ENCODE measurements around the gene CYP27A1. TPM values are rescaled to one million over a fixed set of nuclear protein-coding genes. Genes with fewer than 3 reads are reported as not detected.

Gene CYP27A1
- total and polyA plus RNA-seq, 4 donors: 38.3 to 110 (median 77.1) TPM

DNA sequence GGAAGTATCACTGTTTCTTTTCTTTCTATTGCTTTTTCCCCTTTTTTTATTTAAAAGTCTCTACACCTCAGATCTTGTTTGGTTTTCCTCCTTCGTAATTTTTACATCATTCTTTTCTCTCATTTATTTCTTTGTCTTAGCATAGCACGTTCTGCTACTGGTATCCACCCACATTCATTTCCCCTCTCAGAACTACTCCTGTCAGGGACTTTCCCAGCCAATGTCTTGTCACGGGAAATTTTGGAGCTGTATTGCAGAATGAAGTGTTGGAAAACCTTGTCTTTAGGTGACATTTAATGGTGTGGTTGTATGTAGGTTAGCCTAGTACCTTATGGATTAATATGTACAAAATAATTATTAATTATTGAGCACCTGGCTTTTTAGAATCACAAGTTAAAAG, 37.3 kb upstream of the CYP27A1 start:
- Histone ChIP-seq H3K27me3 (ENCODE audit: control insufficient read depth in 3 of 3, insufficient read depth in 3 of 3, low read length in 2 of 3) (no peaks in the 10 kb centered on the region), H3K4me1 (ENCODE audit: control insufficient read depth in 5 of 5, insufficient read depth in 5 of 5, low read length in 5 of 5) (no peaks in the 10 kb centered on the region), H3K9ac (ENCODE audit: insufficient read depth in 1 of 2, low read length in 2 of 2) (no peak overlapping the region), H3K27ac (ENCODE audit: low read depth in 1 of 2, low read length in 1 of 2) (no peak overlapping the region), H3K4me3 (no peak overlapping the region), H3K9me3 (ENCODE audit: control insufficient read depth in 4 of 4, insufficient read depth in 3 of 4, low read length in 3 of 4) (no peaks in the 10 kb centered on the region), H3K36me3 (ENCODE audit: control insufficient read depth in 4 of 4, insufficient read depth in 4 of 4, low read length in 4 of 4) (peaks cover 9 to 38% (median 29%) of the 10 kb centered on the region in 4 donors)
- TF ChIP-seq, protein P1, sequence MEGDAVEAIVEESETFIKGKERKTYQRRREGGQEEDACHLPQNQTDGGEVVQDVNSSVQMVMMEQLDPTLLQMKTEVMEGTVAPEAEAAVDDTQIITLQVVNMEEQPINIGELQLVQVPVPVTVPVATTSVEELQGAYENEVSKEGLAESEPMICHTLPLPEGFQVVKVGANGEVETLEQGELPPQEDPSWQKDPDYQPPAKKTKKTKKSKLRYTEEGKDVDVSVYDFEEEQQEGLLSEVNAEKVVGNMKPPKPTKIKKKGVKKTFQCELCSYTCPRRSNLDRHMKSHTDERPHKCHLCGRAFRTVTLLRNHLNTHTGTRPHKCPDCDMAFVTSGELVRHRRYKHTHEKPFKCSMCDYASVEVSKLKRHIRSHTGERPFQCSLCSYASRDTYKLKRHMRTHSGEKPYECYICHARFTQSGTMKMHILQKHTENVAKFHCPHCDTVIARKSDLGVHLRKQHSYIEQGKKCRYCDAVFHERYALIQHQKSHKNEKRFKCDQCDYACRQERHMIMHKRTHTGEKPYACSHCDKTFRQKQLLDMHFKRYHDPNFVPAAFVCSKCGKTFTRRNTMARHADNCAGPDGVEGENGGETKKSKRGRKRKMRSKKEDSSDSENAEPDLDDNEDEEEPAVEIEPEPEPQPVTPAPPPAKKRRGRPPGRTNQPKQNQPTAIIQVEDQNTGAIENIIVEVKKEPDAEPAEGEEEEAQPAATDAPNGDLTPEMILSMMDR (IDR thresholded peaks at IDR 0.05; ENCODE audit: control extremely low read depth, extremely low read depth): no peak
- ATAC-seq (ENCODE audit: insufficient read depth, low FRiP score) (no peak), DNase-seq (no peak)
- 21 to 44% methylated on average over 3 of the region's 3 CpGs for WGBS, 2 donors

DNA sequence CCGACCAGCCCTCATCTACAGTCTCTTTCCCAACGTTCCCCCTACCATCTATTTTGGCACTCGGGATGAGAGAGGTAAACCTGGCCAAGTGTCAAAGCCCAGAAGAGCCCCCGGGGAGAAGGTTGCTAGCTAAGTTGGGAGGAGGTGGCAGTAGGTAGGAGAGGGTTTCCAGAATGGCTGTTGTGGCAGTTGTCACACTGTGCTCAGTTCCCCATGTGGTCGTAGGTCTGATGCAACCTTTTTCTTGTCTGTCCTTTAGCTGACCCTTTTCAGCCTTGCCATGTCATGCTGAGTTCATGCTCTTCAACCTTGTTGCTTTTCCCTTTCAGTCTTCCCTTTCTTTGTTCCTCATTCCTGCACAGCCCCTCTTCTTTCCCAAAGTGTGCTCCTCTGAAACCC, 36.8 kb upstream of the CYP27A1 start:
- Histone ChIP-seq H3K27me3 (ENCODE audit: control insufficient read depth in 3 of 3, insufficient read depth in 3 of 3, low read length in 2 of 3) (no peaks in the 10 kb centered on the region), H3K4me3 (no peak overlapping the region), H3K9ac (ENCODE audit: insufficient read depth in 1 of 2, low read length in 2 of 2) (no peak overlapping the region), H3K9me3 (ENCODE audit: control insufficient read depth in 4 of 4, insufficient read depth in 3 of 4, low read length in 3 of 4) (no peaks in the 10 kb centered on the region), H3K36me3 (ENCODE audit: control insufficient read depth in 4 of 4, insufficient read depth in 4 of 4, low read length in 4 of 4) (peaks cover 9 to 41% (median 33%) of the 10 kb centered on the region in 4 donors), H3K27ac (ENCODE audit: low read depth in 1 of 2, low read length in 1 of 2) (peak overlapping the region; percentile 25 to 41), H3K4me1 (ENCODE audit: control insufficient read depth in 5 of 5, insufficient read depth in 5 of 5, low read length in 5 of 5) (no peaks in the 10 kb centered on the region)
- WGBS, 2 donors: 60 to 69% methylated on average over 5 of the region's 5 CpGs
- TF ChIP-seq, protein P1 (IDR thresholded peaks at IDR 0.05; ENCODE audit: control extremely low read depth, extremely low read depth): no peak
- ATAC-seq (ENCODE audit: insufficient read depth, low FRiP score) (peak; percentile 45), DNase-seq (no peak)

DNA sequence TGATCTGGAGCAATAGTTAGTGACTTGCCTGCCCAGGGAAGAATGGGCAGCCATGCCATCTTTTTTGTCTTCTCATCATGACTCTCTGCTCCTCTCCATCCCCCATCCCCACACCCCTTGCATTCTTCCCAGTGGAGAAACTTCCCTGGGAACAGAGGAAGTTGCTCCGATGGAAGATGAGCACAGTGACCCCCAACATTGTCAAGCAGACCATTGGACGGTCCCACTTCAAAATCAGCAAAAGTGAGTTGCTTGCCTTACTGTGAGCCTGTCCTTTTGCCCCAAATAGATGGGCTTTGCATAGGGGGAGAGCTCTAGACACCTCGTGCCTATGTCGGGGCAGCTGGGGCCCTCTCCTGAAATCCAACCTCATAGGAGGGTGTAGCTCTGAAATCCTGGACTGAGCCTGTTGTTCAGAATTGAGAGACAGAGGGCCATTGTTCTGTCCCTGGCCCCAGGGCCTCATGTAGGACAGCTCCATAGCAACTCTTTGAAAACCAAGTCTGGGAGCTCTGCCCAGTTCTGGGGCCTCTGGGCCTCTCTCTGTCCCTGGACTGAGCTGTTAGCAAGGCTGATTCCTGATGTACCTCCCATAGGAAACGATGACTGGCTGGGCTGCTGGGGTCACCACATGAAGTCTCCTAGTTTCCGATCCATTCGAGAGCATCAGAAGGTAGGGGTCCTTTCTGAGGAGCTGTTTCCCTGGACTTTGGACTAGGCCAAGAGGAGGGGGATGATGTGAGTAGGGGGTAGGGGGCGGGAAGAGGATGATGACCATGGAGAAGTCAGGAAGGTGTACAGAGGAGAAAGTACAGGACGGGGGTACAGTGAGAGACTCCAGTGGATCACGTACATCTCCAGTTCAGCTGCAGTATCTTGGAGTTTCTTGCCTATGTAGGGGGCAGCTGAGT, 36.1 kb upstream of the CYP27A1 start:
- ATAC-seq (ENCODE audit: insufficient read depth, low FRiP score): no peak
- no peak overlapping the region for H3K9ac ChIP-seq (ENCODE audit: insufficient read depth in 1 of 2, low read length in 2 of 2)
- 85 to 86% methylated on average over 10 of the region's 10 CpGs for WGBS, 2 donors
- H3K27ac ChIP-seq (ENCODE audit: low read depth in 1 of 2, low read length in 1 of 2): peak overlapping the region; percentile 22 to 25
- TF ChIP-seq, protein P1 (IDR thresholded peaks at IDR 0.05; ENCODE audit: control extremely low read depth, extremely low read depth): no peak
- no peaks in the 10 kb centered on the region for H3K9me3 ChIP-seq (ENCODE audit: control insufficient read depth in 4 of 4, insufficient read depth in 3 of 4, low read length in 3 of 4)
- H3K4me1 ChIP-seq (ENCODE audit: control insufficient read depth in 5 of 5, insufficient read depth in 5 of 5, low read length in 5 of 5): no peaks in the 10 kb centered on the region
- H3K27me3 ChIP-seq (ENCODE audit: control insufficient read depth in 3 of 3, insufficient read depth in 3 of 3, low read length in 2 of 3): no peaks in the 10 kb centered on the region
- no peak overlapping the region for H3K4me3 ChIP-seq
- DNase-seq: peak; percentile 53 to 81 (median 57)
- peaks cover 12 to 38% (median 37%) of the 10 kb centered on the region in 4 donors for H3K36me3 ChIP-seq (ENCODE audit: control insufficient read depth in 4 of 4, insufficient read depth in 4 of 4, low read length in 4 of 4)

All from lung (tissue), 12 donors.